OCI-LY1 (cell line): ENCODE results near the gene ATP2C1.

Source experiments
- EZH2 ChIP-seq: fragments of 200-600 bp; sonication (generic), shearing (Covaris generic); IDR thresholded peaks from 2 replicates; pipeline ENCODE4 v1.8.0; 2017; ENCODE audit warnings: borderline replicate concordance, mixed run types, mild to moderate bottlenecking, antibody characterized with exemption, low read length, moderate library complexity, mixed read lengths
- TF ChIP-seq, protein P1 (sequence below): fragments of 200-600 bp; sonication (generic), shearing (Covaris generic); IDR thresholded peaks from 2 replicates; pipeline ENCODE4 v1.5.1; 2017; ENCODE audit warnings: mild to moderate bottlenecking, antibody characterized with exemption, low read length, moderate library complexity, mixed read lengths

DNA sequence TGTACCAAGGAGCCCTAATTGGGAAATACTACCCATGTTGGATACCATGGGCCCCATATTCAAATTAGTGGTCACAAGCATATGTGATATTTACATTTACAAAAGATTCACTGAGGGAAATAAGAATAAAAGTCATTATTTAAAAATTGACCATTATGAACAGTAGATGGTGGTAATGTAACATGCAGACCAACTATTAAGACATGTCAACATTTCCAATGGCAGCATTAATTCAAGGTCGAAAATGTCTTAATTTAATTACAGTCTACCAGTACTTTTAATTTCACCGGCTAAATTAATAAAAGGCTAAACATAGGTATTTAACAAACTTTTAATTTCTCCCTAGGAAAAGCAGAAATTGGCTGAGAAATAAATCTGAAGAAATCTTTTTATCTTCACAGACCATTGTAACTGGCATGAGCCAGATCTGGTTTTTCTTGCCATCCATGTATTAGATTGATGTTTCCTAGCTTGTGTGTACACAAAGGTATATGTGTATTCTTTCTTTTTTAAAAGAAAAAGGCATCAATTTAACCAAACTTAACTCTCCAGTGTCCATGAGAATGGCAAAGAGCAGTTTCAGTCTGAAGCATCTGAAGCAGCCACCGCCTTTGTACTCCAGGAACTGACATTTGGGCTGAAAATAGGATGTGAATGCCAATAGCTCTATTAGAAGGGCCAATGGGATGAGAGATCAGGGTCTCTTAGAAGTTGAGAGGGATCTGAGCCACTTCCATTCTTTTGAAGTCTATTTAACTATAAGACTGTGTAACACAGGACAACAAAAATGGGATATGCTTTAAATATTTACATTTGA, 159.4 kb downstream of the ATP2C1 start:
- TF ChIP-seq, protein P1, sequence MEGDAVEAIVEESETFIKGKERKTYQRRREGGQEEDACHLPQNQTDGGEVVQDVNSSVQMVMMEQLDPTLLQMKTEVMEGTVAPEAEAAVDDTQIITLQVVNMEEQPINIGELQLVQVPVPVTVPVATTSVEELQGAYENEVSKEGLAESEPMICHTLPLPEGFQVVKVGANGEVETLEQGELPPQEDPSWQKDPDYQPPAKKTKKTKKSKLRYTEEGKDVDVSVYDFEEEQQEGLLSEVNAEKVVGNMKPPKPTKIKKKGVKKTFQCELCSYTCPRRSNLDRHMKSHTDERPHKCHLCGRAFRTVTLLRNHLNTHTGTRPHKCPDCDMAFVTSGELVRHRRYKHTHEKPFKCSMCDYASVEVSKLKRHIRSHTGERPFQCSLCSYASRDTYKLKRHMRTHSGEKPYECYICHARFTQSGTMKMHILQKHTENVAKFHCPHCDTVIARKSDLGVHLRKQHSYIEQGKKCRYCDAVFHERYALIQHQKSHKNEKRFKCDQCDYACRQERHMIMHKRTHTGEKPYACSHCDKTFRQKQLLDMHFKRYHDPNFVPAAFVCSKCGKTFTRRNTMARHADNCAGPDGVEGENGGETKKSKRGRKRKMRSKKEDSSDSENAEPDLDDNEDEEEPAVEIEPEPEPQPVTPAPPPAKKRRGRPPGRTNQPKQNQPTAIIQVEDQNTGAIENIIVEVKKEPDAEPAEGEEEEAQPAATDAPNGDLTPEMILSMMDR = peak; percentile 54
- no peak for TF ChIP-seq EZH2
